ENCODE measurements around the gene ITGB1. TPM values are rescaled to one million over a fixed set of nuclear protein-coding genes. Genes with fewer than 3 reads are reported as not detected.
A peak's percentile ranks its signal among the peaks of the same experiment; 100 is the strongest.

Gene ITGB1
- polyA plus RNA-seq, 1 of the 3 experiments (the other 2 are of a cell fraction) = 666 TPM

DNA sequence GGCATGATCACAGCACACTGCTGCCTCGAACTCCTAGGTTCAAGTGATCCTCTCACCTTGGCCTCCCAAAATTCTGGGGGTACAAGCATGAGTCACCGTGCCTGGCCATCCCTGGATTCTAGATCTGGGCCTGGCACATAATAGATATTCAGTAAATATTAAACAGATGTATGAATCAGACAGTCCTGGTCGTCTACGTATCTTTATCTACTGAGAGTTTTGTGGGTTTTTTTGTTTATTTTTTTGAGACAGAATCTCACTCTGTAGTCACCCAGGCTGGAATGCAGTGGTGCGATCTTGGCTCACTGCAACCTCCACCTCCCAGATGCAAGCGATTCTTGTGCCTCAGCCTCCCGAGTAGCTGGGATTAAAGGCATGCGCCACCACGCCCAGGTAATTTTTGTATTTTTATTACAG lies 24.3 kb upstream of the ITGB1 start (continued):
- TF ChIP-seq GATA2 (CRISPR knock-in tag; IDR thresholded peaks at IDR 0.05) = no peak
- TF ChIP-seq, protein P1, sequence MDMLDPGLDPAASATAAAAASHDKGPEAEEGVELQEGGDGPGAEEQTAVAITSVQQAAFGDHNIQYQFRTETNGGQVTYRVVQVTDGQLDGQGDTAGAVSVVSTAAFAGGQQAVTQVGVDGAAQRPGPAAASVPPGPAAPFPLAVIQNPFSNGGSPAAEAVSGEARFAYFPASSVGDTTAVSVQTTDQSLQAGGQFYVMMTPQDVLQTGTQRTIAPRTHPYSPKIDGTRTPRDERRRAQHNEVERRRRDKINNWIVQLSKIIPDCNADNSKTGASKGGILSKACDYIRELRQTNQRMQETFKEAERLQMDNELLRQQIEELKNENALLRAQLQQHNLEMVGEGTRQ (IDR thresholded peaks at IDR 0.05; ENCODE audit: borderline replicate concordance, low read depth, low read length) = no peak
- no peak for TF ChIP-seq EZH2phosphoT487 (IDR thresholded peaks at IDR 0.05; ENCODE audit: borderline replicate concordance, low read depth)
- TF ChIP-seq MEF2A (IDR thresholded peaks at IDR 0.05; ENCODE audit: borderline replicate concordance, low read depth) = no peak
- peak; percentile 69; the same call in 1 of the 2 replicates for TF ChIP-seq RXRA (IDR thresholded peaks at IDR 0.05; ENCODE audit: borderline replicate concordance, low read depth)
- TF ChIP-seq, protein P2, sequence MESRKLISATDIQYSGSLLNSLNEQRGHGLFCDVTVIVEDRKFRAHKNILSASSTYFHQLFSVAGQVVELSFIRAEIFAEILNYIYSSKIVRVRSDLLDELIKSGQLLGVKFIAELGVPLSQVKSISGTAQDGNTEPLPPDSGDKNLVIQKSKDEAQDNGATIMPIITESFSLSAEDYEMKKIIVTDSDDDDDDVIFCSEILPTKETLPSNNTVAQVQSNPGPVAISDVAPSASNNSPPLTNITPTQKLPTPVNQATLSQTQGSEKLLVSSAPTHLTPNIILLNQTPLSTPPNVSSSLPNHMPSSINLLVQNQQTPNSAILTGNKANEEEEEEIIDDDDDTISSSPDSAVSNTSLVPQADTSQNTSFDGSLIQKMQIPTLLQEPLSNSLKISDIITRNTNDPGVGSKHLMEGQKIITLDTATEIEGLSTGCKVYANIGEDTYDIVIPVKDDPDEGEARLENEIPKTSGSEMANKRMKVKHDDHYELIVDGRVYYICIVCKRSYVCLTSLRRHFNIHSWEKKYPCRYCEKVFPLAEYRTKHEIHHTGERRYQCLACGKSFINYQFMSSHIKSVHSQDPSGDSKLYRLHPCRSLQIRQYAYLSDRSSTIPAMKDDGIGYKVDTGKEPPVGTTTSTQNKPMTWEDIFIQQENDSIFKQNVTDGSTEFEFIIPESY (IDR thresholded peaks at IDR 0.05; ENCODE audit: borderline replicate concordance, low read depth) = 0 out of 2 replicates have a peak, but pooled peaks have one; percentile 15
- TF ChIP-seq SIN3A (IDR thresholded peaks at IDR 0.05; ENCODE audit: borderline replicate concordance, low read depth, low read length) = no peak
- peak; percentile 93 for TF ChIP-seq TCF12 (IDR thresholded peaks at IDR 0.05)
- no peak for TF ChIP-seq RFX5 (IDR thresholded peaks at IDR 0.05; ENCODE audit: low read length)
- no peak for TF ChIP-seq SMC3 (IDR thresholded peaks at IDR 0.05; ENCODE audit: low read depth, low read length)
- TF ChIP-seq TAF1 (IDR thresholded peaks at IDR 0.05; ENCODE audit: borderline replicate concordance, low read depth, low read length) = no peak
- TF ChIP-seq, protein P3, sequence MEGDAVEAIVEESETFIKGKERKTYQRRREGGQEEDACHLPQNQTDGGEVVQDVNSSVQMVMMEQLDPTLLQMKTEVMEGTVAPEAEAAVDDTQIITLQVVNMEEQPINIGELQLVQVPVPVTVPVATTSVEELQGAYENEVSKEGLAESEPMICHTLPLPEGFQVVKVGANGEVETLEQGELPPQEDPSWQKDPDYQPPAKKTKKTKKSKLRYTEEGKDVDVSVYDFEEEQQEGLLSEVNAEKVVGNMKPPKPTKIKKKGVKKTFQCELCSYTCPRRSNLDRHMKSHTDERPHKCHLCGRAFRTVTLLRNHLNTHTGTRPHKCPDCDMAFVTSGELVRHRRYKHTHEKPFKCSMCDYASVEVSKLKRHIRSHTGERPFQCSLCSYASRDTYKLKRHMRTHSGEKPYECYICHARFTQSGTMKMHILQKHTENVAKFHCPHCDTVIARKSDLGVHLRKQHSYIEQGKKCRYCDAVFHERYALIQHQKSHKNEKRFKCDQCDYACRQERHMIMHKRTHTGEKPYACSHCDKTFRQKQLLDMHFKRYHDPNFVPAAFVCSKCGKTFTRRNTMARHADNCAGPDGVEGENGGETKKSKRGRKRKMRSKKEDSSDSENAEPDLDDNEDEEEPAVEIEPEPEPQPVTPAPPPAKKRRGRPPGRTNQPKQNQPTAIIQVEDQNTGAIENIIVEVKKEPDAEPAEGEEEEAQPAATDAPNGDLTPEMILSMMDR (IDR thresholded peaks at IDR 0.05) = no peak
- TF ChIP-seq NRF1 (IDR thresholded peaks at IDR 0.05; ENCODE audit: low read depth, low read length) = no peak
- no peak for TF ChIP-seq RCOR1 (IDR thresholded peaks at IDR 0.05; ENCODE audit: low read length)
- no peak for TF ChIP-seq CHD2 (IDR thresholded peaks at IDR 0.05; ENCODE audit: low read length, partially characterized antibody)
- TF ChIP-seq, protein P4, sequence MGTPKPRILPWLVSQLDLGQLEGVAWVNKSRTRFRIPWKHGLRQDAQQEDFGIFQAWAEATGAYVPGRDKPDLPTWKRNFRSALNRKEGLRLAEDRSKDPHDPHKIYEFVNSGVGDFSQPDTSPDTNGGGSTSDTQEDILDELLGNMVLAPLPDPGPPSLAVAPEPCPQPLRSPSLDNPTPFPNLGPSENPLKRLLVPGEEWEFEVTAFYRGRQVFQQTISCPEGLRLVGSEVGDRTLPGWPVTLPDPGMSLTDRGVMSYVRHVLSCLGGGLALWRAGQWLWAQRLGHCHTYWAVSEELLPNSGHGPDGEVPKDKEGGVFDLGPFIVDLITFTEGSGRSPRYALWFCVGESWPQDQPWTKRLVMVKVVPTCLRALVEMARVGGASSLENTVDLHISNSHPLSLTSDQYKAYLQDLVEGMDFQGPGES (IDR thresholded peaks at IDR 0.05; ENCODE audit: low read depth, low read length) = no peak
